CD4-positive, alpha-beta T cell treated with Interleukin-17A for 1 hour (primary cell): ENCODE results near the gene GBX2.
"Not testable (repeated sequence)": the region's sequence is repeated elsewhere in the genome, so short reads cannot be mapped to it uniquely, and the experiment has no call there.

Experiments used
- DNase-seq: peaks from one replicate; pipeline ENCODE4 v3.0.0-alpha.2; 2020

Gene GBX2

DNA sequence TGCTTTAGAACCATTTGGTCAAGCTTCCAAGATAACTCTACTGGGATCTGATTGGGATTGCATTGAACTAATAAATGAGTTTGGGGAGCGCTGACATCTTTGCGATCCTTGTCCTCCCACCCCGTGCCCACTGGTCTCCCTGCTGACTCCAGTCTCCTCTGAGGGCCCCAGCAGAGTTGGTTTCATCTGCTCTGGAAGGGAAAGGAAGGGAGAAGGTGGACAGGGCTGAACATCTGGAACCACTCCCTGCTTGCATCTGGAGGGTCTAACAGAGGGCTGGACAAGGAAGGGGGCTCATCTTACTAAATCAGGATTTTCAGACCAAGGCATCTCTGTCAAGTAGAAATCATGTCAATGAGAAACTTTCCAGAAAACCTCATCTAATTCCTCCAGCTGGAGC lies 12.8 kb downstream of the GBX2 start:
- no peak for DNase-seq

DNA sequence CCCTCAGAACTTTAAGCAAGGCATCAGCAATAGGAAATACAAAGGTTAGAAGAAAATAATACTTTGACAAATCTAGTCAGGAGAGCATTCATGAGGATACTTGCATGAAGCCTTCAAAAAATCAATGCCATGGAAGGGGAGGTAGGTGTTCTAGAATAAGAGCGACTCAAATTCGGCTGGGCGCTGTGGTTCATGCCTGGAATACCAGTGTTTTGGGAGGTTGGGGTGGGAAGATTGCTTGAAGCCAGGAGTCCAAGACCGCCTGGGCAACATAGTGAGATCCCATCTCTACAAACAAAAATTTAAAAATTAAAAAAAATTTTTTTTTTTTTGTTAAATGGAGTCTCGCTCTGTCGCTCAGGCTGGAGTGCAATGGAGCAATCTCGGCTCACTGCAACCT lies 21.8 kb downstream of the GBX2 start:
- DNase-seq: no peak

DNA sequence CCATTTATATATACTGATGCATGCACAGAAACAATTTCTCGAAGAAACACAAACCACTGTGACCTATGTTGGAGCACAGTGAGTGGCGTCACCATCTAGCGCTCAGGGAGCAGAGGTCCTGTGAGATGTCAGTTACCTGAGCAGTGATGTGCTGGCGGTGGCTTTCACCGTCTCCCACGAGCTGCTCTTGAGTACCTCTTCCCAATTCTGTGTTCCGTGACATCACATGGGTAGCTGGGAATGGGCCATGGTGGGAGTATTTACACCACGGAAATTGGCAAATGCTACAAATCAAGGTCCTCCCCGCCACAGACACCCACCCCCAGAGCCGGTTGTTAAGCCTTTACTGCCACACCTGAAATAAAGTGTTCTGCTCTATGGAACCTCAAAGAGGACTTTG lies 24.4 kb downstream of the GBX2 start:
- DNase-seq: no peak

- DNase-seq: not testable (repeated sequence)
These were observed 26.6 kb downstream of the GBX2 start for GRCh38 chr2:236141616-236142015.

GRCh38 chr2:236137066-236137465 lies 31.1 kb downstream of the GBX2 start:
- DNase-seq: no peak

- DNase-seq: no peak
These were observed 31.6 kb downstream of the GBX2 start for GRCh38 chr2:236136538-236136937.

DNA sequence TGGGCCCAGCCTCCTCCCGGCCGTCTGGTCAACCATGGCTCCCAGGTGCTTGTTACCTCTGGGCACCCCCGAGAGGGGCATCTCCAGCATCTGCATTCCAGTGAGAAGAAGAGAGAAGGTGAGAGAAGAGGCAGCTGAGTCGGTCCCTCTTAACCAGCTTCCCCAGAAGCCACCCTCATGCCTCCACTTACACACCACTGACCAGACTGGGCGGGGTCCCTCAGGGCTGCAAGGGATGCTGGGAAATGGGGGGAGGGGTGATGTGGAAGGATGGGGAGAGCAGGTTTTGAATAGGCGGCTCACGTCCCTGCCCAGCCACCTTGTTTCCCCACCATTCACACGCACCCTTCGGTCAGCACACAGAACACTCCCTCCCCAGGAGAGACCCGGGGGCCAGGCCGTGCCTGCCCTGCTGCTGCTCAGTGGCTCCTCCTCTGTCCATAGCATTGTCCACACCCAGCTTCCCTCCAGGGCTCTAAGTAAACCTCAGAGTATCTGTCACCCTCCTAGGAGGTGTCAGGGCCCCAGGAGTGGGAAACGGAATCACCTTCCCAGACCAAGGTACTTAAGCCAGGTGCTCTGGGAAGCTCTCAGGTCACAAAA lies 34.7 kb downstream of the GBX2 start:
- DNase-seq: no peak

DNA sequence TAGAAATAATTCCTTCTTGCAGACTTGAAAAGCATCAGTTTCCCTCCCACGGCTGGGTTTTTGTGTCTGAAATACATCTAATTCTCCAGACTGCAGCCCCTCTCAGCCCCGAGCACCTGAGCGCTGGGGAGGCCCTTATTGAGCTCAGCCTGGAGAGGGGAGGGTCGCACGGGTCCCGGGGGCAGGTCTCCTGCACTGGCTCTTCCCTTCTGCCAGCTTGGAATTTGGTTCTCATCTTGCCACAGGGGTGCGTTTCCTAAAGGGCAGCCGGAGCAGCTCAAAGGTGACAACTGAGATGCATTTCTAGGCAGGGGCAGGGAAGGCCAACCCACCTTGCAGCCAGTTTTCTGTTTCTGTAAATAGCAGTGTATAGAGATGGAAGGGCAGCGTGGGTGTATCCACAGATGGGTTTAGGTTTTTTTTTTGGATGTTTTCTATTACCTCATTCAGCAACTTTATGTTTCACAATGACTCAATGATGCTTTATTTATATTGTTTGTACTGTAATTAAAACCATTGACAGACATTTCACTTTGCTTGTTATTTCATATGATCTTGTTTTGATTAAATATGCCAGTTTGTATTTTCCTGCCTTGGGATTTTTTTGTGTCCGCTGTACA lies 37.0 kb downstream of the GBX2 start:
- DNase-seq: no peak

GRCh38 chr2:236130349-236130998 lies 37.7 kb downstream of the GBX2 start:
- no peak for DNase-seq

GRCh38 chr2:236129935-236130334 lies 38.3 kb downstream of the GBX2 start:
- no peak for DNase-seq

DNA sequence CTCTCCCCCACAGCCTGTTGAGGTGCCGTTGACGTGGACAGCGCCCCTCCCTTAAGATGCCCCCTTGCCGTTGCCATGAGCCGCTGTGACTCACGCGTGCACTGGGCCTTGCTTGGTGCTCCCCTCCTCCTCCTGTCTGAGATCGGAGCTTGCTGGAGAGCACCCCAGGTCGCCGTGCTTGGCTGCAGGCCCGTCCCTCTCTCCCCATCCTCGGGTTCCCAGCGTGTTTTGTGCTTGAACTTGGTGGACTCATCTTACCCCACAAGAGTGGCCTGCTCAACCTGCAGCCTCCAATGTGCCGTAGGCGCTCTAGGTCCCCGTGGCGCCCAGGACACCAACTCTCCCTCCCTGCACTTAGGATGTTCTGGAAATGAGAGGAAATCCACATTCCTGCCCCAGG lies 39.9 kb downstream of the GBX2 start:
- no peak for DNase-seq

DNA sequence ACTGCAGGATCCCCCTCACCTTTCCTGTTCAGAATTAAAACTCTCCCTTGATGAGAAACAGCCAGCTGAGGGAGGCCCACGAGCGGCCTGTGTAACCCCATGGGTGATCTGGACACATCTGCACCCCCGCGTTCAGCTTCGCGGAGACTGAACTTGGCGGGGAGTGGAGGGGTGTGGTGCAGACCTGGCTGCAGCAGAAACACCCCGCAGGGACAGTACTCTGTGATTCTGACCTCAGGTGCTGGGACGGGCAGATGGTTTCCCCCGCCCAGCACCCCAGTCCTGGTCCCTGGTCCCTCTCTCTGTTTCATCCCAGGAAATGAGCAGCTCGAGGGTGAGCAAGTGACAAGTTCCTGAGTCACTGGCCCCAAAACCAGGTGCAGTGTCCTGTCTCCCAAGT lies 41.2 kb downstream of the GBX2 start:
- no peak for DNase-seq

GRCh38 chr2:236125541-236125940 lies 42.6 kb downstream of the GBX2 start:
- no peak for DNase-seq

GRCh38 chr2:236124182-236124893 lies 43.8 kb downstream of the GBX2 start:
- no peak for DNase-seq

GRCh38 chr2:236123716-236124115 lies 44.5 kb downstream of the GBX2 start:
- DNase-seq: no peak

- DNase-seq: no peak
These were observed 46.0 kb downstream of the GBX2 start for GRCh38 chr2:236122236-236122635.

GRCh38 chr2:236121546-236121945 lies 46.6 kb downstream of the GBX2 start:
- no peak for DNase-seq

DNA sequence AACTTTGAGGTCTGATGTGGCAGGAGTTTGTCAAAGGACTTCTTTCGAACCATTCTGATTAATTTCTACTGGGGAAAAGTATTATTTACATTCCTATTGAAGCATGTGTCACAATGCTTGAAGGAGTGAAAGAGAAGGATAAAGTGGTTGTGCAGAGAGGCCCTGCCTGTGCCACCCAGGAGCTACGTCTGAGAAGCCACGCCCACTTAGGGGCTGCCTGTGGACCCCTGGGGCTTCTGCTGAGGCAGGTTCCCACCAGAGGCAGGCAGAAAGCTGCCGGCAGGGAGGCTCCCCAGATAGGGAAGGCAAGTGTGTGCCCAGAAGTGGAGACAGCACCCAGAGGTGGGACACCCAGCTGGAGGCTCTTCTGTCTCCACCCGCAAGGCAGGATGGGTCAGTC lies 47.4 kb downstream of the GBX2 start:
- DNase-seq: no peak

DNA sequence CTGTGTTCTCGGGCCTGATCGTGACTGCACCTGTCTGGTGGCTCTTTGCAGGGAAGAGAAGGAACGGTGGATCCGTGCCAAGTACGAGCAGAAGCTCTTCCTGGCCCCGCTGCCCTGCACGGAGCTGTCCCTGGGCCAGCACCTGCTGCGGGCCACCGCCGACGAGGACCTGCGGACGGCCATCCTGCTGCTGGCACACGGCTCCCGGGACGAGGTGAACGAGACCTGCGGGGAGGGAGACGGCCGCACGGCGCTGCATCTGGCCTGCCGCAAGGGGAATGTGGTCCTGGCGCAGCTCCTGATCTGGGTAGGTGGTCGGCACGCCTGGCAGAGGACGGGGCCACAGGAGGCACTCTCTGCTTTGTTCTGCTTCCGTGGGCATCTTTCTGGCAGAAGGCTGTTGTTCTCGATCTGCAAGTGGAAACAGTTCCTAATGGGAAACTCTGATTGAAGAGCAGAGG lies 48.0 kb downstream of the GBX2 start:
- DNase-seq: no peak

- DNase-seq: no peak
These were observed 48.7 kb downstream of the GBX2 start for GRCh38 chr2:236119476-236119875.

GRCh38 chr2:236119003-236119402 lies 49.2 kb downstream of the GBX2 start:
- DNase-seq: no peak

DNA sequence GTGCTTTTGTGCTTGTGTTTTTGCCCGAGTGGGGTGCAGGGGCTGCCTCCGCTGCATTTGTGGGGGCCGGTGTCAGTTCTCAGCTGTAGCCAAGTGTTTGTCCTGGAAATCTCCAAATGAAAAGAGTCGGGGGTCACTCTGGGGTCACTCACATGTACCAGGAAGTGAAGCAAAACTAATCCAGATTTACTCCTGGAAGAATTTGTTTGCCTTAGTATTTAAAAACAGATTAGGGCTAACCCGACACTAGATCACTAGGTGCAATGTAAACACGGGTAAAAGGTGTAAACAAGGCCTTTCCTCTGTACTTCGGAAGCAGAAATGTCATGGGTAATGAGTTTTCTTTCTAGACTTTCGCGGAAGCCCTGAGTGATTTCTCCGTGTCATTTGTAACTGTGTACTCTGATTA lies 50.3 kb downstream of the GBX2 start:
- DNase-seq: no peak

DNA sequence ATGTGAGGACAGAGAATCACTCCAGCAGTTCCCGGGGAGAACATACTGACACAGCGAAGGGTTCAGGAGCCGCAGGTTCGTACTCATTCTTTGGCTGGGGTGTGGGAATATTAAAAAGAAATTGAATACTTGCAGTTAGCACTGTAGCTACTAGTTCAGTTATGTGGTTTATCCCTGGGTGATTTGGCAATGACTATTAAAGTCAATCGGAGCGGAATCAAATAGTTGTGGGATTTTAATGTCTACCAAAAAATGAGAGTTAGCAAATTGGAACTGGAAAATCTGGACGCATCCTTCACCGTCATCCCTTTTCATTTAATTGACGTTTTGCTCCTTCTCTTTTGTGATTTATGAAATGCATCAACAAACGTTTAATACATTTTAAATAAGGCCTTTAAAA lies 50.8 kb downstream of the GBX2 start:
- DNase-seq: no peak
